Naive thymus-derived CD4-positive, alpha-beta T cell (primary cell): ENCODE results near the gene ZNF488. TPM values are rescaled to one million over a fixed set of nuclear protein-coding genes. Genes with fewer than 3 reads are reported as not detected.

ENCODE experiments used
- ATAC-seq: fragments of 150-1000 bp; cut with Tn5 transposase; 2 replicates; pipeline ENCODE4 v1.10.0; 2021; ENCODE audit warnings: mild to moderate bottlenecking, moderate library complexity
- CTCF ChIA-PET: fragments of 350-600 bp; sonication (Branson Sonifier 250); formaldehyde crosslinking; loops from one replicate; lab custom pipeline; 2021; ENCODE audit warnings: antibody characterized with exemption; lab: Charles Lee
- POLR2A ChIA-PET: fragments of 350-600 bp; sonication (Branson Sonifier 250); formaldehyde crosslinking; loops from one replicate; lab custom pipeline; 2021; ENCODE audit warnings: antibody characterized with exemption, inconsistent platforms; lab: Charles Lee
- DNase-seq, 9 donors: peaks; one replicate each; pipeline versions ENCODE4 v3.0.0 to v3.0.0-alpha.2; 2020 to 2022; ENCODE audit warnings: mixed read lengths in 1 of 9
- H3K27ac ChIP-seq: one replicate; pipeline ENCODE4 v1.7.0; 2013; ENCODE audit warnings: mild to moderate bottlenecking, low read depth, low read length, moderate library complexity
- H3K27me3 ChIP-seq, 2 donors: one replicate each; pipeline ENCODE4 v1.7.0; 2013; ENCODE audit warnings: low read length in 2 of 2, mild to moderate bottlenecking in 2 of 2, moderate library complexity in 2 of 2; ENCODE audit not compliant: control insufficient read depth in 2 of 2, insufficient read depth in 2 of 2
- H3K36me3 ChIP-seq, 3 experiments: 1 replicate in 2 of 3; 2 replicates in 1 of 3; pipeline ENCODE4 v1.7.0; 2013; ENCODE audit warnings: low read length in 3 of 3, mild to moderate bottlenecking in 3 of 3, moderate library complexity in 1 of 3; ENCODE audit not compliant: insufficient read depth in 3 of 3, control insufficient read depth in 2 of 3
- H3K4me1 ChIP-seq, 2 donors: one replicate each; pipeline ENCODE4 v1.7.0; 2013; ENCODE audit warnings: low read length in 2 of 2, mild to moderate bottlenecking in 2 of 2, moderate library complexity in 1 of 2; ENCODE audit not compliant: control insufficient read depth in 2 of 2, insufficient read depth in 2 of 2
- H3K4me3 ChIP-seq: 2 replicates; pipeline ENCODE4 v1.7.0; 2013; ENCODE audit warnings: mild to moderate bottlenecking, low read length
- H3K9me3 ChIP-seq, 3 experiments: 1 replicate in 2 of 3; 2 replicates in 1 of 3; pipeline ENCODE4 v1.7.0; 2013; ENCODE audit warnings: low read length in 3 of 3; ENCODE audit not compliant: control insufficient read depth in 2 of 3
- H3K27ac Mint-ChIP-seq, 9 donors: one replicate each; pipeline ENCODE4 v1.8.0; 2020 to 2022; ENCODE audit warnings: mixed read lengths in 9 of 9, mild to moderate bottlenecking in 8 of 9, moderate library complexity in 5 of 9, inconsistent platforms in 2 of 9
- H3K27me3 Mint-ChIP-seq, 5 donors: one replicate each; pipeline ENCODE4 v1.8.0; 2021 to 2022; ENCODE audit warnings: mixed read lengths in 5 of 5, mild to moderate bottlenecking in 1 of 5
- H3K36me3 Mint-ChIP-seq, 5 donors: one replicate each; pipeline ENCODE4 v1.8.0; 2020 to 2022; ENCODE audit warnings: mixed read lengths in 5 of 5, mild to moderate bottlenecking in 3 of 5, inconsistent platforms in 1 of 5
- H3K4me1 Mint-ChIP-seq, 7 donors: one replicate each; pipeline ENCODE4 v1.8.0; 2020 to 2022; ENCODE audit warnings: mixed read lengths in 7 of 7, mild to moderate bottlenecking in 3 of 7, inconsistent platforms in 1 of 7
- H3K4me3 Mint-ChIP-seq, 10 donors: one replicate each; pipeline ENCODE4 v1.8.0; 2020 to 2022; ENCODE audit warnings: mild to moderate bottlenecking in 10 of 10, mixed read lengths in 10 of 10, moderate library complexity in 6 of 10, inconsistent platforms in 2 of 10
- H3K9me3 Mint-ChIP-seq, 11 donors: one replicate each; pipeline ENCODE4 v1.8.0; 2020 to 2022; ENCODE audit warnings: mixed read lengths in 11 of 11, mild to moderate bottlenecking in 4 of 11, inconsistent platforms in 1 of 11, moderate library complexity in 1 of 11
- intact Hi-C, 2 donors: fragments of 100-400 bp; cut with micrococcal nuclease; formaldehyde crosslinking; loops; one replicate each; pipeline ENCODE4 v1.15.1; 2023
- polyA plus RNA-seq, 2 donors: library from polyadenylated mRNA; unstranded; fragments of 300-500 nt; fragmentation: Illumina TruSeq; gene quantifications; one replicate each; pipeline ENCODE4 v1.2.3, GENCODE V29; 2021
- total RNA-seq, 6 experiments: library from RNA in 5 of 6; stranded (reverse) in 5 of 6; gene quantifications; 1 replicate in 5 of 6; 2 replicates in 1 of 6; pipeline ENCODE4 v1.2.3 and lab custom pipeline; 2021 to 2026

ZNF488 gene
- total and polyA plus RNA-seq, 7 experiments from 2014 or later, result 0.12 TPM; not detected in 6

GRCh38 chr10:47357131-47357582 is 26.9 kb downstream of the ZNF488 start:
- no peak overlapping the region for H3K27ac Mint-ChIP-seq
- H3K4me1 Mint-ChIP-seq, result no peaks in the 10 kb centered on the region
- H3K27me3 Mint-ChIP-seq, result peaks cover 0 to 2% (median 0%) of the 10 kb centered on the region in 5 donors
- no peaks in the 10 kb centered on the region for H3K4me1 ChIP-seq
- no peak for ATAC-seq
- H3K9me3 Mint-ChIP-seq, result no peaks in the 10 kb centered on the region
- intact Hi-C loops, result no loop called here
- ChIA-PET POLR2A (no interaction called here), CTCF (no interaction called here)
- H3K36me3 ChIP-seq, result no peaks in the 10 kb centered on the region
- H3K9me3 ChIP-seq, result no peaks in the 10 kb centered on the region
- H3K4me3 Mint-ChIP-seq, result no peak overlapping the region
- H3K27me3 ChIP-seq, result no peaks in the 10 kb centered on the region
- no peak overlapping the region for H3K27ac ChIP-seq
- DNase-seq, result no peak
- H3K4me3 ChIP-seq, result no peak overlapping the region
- H3K36me3 Mint-ChIP-seq, result no peaks in the 10 kb centered on the region

DNA sequence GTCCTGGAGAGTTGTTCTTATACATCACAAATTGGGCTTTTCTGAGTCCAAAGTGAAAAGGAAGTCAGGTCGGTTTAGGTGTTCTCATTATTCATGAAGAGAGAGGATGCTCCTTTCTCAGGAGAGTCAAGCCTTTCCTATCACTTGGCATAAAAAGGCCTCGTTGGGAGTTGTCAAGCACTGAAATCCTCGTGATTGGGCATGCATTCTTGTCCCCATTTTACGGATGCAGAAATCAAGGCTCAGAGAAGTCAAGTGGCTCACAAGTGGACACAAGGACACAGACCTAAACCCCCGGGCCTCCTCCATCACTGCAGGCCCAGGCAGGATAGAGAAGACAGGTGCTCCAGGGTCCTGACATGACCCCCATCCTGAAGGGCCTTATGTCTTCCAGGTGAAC is 27.4 kb downstream of the ZNF488 start:
- Histone ChIP-seq H3K4me1 (no peaks in the 10 kb centered on the region), H3K4me3 (no peak overlapping the region), H3K36me3 (no peaks in the 10 kb centered on the region), H3K27ac (no peak overlapping the region), H3K9me3 (no peaks in the 10 kb centered on the region), H3K27me3 (no peaks in the 10 kb centered on the region)
- H3K4me1 Mint-ChIP-seq, result no peaks in the 10 kb centered on the region
- H3K4me3 Mint-ChIP-seq, result no peak overlapping the region
- DNase-seq (no peak), ATAC-seq (no peak)
- H3K36me3 Mint-ChIP-seq, result no peaks in the 10 kb centered on the region
- ChIA-PET CTCF (no interaction called here), POLR2A (no interaction called here)
- peaks cover 0 to 2% (median 0%) of the 10 kb centered on the region in 5 donors for H3K27me3 Mint-ChIP-seq
- H3K9me3 Mint-ChIP-seq, result no peaks in the 10 kb centered on the region
- intact Hi-C loops, result no loop called here
- no peak overlapping the region for H3K27ac Mint-ChIP-seq

DNA sequence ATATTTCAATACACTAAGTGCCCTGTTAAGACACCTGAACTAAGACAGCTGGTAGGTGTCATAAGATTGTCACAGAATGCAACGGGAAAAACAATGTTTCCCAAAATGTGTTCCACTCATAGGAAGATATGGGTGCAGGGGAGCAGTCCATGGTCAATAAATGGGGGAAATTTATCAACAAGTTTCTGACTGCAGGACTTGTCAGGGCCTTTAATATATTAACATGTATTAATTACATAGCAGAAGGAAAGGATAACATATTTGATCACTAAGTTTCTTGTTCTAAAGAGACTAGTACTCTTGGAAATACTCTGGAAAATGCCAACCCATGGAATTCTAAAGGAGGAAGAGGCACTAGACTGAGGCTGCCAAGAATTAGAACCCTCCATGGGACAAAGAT is 29.2 kb downstream of the ZNF488 start:
- Histone ChIP-seq H3K27me3 (no peaks in the 10 kb centered on the region), H3K4me1 (no peaks in the 10 kb centered on the region), H3K9me3 (no peaks in the 10 kb centered on the region), H3K27ac (no peak overlapping the region), H3K4me3 (no peak overlapping the region), H3K36me3 (no peaks in the 10 kb centered on the region)
- intact Hi-C loops, result no loop called here
- POLR2A ChIA-PET, result no interaction called here
- H3K27me3 Mint-ChIP-seq, result peaks cover 0 to 2% (median 0%) of the 10 kb centered on the region in 5 donors
- no peaks in the 10 kb centered on the region for H3K4me1 Mint-ChIP-seq
- ATAC-seq (no peak), DNase-seq (no peak)
- no peak overlapping the region for H3K4me3 Mint-ChIP-seq
- no peaks in the 10 kb centered on the region for H3K36me3 Mint-ChIP-seq
- CTCF ChIA-PET, result no interaction called here
- H3K27ac Mint-ChIP-seq, result no peak overlapping the region
- H3K9me3 Mint-ChIP-seq, result no peaks in the 10 kb centered on the region

DNA sequence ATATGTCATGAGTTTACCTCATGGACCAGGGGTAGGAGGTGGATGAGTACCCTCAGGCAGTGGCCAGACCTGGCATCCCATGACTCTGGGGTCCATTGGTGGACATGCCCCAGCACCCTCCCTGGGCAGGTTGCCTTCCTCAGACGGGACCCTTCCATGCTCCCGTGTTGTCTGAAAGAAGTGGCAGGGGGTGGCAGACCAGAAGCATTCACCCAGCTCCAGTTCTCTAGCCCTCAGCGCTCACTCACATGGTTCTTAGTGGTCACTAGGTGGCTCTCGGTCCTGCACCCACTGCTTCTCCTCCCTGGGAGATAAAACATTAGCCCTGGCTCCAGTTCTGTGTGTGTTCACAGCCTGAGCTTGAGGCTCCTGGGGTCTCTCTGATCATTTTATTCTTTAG is 29.9 kb downstream of the ZNF488 start:
- H3K4me1 ChIP-seq, result no peaks in the 10 kb centered on the region
- Mint-ChIP-seq H3K27me3 (peaks cover 0 to 2% (median 0%) of the 10 kb centered on the region in 5 donors), H3K4me1 (no peaks in the 10 kb centered on the region), H3K4me3 (no peak overlapping the region), H3K27ac (no peak overlapping the region), H3K36me3 (no peaks in the 10 kb centered on the region), H3K9me3 (no peaks in the 10 kb centered on the region)
- POLR2A ChIA-PET, result no interaction called here
- H3K9me3 ChIP-seq, result no peaks in the 10 kb centered on the region
- H3K27me3 ChIP-seq, result no peaks in the 10 kb centered on the region
- H3K27ac ChIP-seq, result no peak overlapping the region
- no peak for DNase-seq
- CTCF ChIA-PET, result interaction anchor here (1.4 kb wide), 1 partner anchor 13 kb away, joined by 4 read pairs; no protein-coding TSS in a partner anchor
- intact Hi-C loops, result no loop called here
- H3K4me3 ChIP-seq, result no peak overlapping the region
- H3K36me3 ChIP-seq, result no peaks in the 10 kb centered on the region
- no peak for ATAC-seq

GRCh38 chr10:47353351-47353750 is 30.7 kb downstream of the ZNF488 start:
- no peaks in the 10 kb centered on the region for H3K36me3 ChIP-seq
- ChIA-PET CTCF (interaction anchor here (1.4 kb wide), 1 partner anchor 13 kb away, joined by 4 read pairs; no protein-coding TSS in a partner anchor), POLR2A (no interaction called here)
- H3K4me3 ChIP-seq, result no peak overlapping the region
- H3K27me3 ChIP-seq, result no peaks in the 10 kb centered on the region
- H3K4me3 Mint-ChIP-seq, result no peak overlapping the region
- H3K27ac Mint-ChIP-seq, result no peak overlapping the region
- no peaks in the 10 kb centered on the region for H3K4me1 Mint-ChIP-seq
- ATAC-seq, result no peak
- H3K9me3 ChIP-seq, result no peaks in the 10 kb centered on the region
- no peak overlapping the region for H3K27ac ChIP-seq
- DNase-seq, result no peak
- no peaks in the 10 kb centered on the region for H3K9me3 Mint-ChIP-seq
- intact Hi-C loops, result no loop called here
- no peaks in the 10 kb centered on the region for H3K27me3 Mint-ChIP-seq
- H3K36me3 Mint-ChIP-seq, result no peaks in the 10 kb centered on the region
- H3K4me1 ChIP-seq, result no peaks in the 10 kb centered on the region

DNA sequence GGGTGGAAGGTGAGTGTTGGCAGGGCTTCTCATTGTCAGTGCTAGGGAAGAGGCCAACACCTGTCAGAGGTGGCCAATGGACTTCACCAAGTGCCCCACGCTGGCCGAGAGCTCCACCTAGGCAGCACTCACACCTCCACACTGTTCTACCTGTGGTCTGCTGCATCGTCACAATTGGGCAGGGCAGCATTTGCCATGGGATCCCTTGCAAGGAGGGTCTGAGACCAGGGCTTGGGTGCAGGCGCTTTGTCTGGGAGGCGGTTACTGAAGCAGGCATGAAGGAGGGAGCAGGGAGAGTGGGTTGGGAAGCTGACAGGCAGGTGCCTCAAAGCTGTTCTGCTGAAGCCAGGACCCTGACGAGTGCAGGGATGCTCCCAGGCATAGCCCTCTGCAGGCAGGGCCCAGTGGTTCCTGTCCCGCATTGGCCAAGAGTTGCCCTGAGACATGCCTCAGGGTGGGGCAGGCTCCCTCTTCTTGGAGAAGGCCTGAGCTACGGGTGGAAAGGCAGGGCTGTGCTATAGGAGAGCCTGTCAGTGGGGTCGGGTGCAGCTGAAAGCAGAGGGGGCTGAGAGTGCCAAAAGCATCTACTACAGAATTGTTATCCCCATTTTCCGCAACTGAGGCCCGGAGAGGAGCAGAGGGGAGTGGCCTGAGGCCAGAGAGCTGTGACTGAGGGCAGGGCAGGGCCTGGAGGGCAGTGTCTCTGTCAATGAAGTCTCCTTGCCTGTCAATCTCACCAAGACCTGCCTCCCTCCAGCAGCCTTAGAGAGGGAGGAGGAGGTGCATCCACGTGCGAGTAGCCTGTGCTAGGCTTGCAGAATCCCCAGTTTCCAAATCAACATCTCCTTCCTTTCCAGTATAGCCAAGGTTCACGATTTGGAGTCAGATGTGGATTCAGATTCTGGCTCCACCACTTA is 31.9 kb downstream of the ZNF488 start:
- no peaks in the 10 kb centered on the region for H3K27me3 ChIP-seq
- no peaks in the 10 kb centered on the region for H3K36me3 ChIP-seq
- Mint-ChIP-seq H3K9me3 (no peaks in the 10 kb centered on the region), H3K27me3 (no peaks in the 10 kb centered on the region), H3K27ac (no peak overlapping the region), H3K4me1 (no peaks in the 10 kb centered on the region), H3K4me3 (no peak overlapping the region), H3K36me3 (no peaks in the 10 kb centered on the region)
- no peaks in the 10 kb centered on the region for H3K9me3 ChIP-seq
- ATAC-seq (no peak), DNase-seq (no peak)
- CTCF ChIA-PET, result no interaction called here
- intact Hi-C loops, result no loop called here
- no peaks in the 10 kb centered on the region for H3K4me1 ChIP-seq
- POLR2A ChIA-PET, result interaction anchor here (0.5 kb wide), 1 partner anchor 13 kb away, joined by 5 read pairs; no protein-coding TSS in a partner anchor
- H3K4me3 ChIP-seq, result no peak overlapping the region
- H3K27ac ChIP-seq, result no peak overlapping the region
